ENCODE data around the gene PDHX.
"Not testable (repeated sequence)": the region's sequence is repeated elsewhere in the genome, so short reads cannot be mapped to it uniquely, and the experiment has no call there.

PDHX gene

DNA sequence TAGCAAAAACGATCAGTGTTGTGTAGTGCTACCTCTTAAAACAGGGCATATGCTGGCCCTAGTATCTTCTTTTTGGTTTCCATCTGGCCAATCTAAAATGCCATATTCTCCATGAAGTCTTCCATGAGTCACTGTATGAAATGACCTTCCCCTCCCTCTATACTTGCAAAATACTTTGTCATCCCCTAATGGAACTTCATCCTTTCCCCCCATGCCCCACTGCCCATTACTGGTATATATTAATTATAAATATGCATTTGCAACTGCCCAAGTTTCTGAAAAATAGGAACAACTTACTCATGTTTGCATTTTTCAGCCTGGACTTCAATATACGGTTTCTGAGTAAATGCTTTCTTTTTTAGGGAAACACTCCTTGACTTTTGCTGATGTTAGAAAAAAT, 4.7 kb upstream of the PDHX start:
- DNase-seq, result no peak

DNA sequence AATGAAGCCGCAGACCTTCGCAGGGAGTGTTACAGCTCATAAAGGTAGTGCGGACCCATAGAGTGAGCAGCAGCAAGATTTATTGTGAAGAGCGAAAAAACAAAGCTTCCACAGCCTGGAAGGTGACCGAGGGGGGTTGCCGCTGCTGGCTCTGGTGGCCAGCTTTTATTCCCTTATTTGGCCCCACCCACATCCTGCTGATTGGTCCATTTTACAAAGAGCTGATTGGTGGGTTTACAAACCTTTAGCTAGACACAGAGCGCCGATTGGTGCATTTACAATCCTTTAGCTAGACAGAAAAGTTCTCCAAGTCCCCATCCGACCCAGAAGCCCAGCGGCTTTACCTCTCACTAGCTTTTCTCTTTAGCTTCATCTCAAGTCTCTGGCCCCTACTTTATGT, 2.9 kb upstream of the PDHX start:
- not testable (repeated sequence) for DNase-seq

DNA sequence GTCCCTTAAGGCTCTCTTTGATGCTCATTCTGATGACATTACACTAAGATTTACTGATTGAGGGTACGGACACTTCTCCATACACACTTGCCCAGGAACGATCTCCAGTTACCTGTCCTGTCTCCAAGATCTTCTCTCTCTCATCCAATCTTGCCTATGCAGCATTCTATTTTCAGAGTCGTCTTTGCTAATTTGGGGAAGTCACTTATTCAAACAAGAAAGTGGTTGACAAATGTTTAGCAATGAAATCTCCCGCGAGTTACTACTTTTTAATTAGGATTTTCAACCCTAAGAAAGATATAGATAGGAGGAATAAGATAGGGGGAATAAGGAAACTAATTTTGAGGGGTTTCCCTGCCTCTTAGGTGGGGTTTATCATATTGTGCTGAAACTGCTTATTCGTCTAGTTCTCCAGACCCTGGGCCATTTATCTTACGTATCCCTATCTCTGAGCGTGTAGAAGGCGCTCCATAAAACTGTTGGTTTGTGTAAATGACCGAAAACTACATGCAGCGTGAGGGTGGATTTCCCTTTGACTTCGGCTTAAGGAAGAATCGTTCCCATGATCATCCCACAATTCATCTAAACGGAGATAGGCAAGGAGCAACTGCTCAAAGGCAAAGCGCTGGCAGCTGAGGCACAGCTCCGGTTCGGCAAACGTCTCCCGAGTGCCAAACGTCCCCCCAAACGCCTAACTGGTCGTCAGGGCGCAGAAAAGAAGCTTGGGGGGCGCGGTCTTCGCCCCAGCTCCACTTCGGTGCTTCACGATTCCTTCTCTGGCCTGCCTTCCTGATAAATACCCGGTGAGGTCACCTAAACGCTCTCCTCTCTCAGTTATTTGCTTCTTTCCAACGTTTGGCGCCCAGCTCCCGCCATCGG, 1.0 kb upstream of the PDHX start:
- DNase-seq, result no peak

DNA sequence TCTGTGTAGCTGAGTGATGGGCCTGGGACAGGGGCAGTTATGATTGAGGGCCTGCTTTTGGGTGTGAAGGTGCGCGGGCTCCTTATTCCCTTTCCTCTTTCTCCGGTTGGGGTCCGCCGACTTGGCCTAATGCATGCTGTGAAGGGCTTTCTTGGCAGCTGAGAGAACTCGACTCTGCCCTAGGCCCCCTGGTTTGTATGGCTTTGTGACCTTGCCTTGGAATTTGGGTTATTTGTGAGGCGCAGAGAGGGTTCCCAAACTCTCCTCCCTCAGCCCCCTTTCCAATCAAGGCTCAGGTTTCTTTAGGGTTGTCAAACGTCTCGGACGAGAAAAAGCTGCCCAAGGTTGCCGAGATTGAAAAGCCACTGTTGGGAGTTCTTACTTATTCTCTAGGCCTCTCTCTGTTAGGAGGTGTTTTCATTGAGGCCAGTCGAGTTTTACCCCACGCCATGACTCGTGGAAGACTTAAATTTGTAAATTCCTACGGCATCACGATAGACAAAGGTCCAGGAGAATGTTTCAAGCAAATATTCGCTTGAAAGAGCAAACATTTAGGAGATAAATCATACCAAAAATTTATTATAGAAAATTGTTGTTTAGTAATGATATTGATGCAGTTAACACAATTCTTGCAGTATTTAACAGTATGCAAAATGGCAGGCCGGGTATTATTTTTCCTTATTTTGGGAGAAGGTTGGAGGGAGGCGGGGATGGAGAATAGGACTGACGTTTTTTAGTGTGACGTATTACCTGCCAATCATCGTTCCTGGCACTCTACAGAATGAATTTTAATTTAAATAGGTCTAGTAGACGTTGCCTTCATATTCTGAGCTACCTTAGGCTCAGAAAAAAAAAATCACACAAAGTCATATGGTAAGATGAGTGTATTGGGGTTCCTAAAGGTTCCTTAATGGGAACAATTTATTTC, 689 bp downstream of the PDHX start:
- no peak for DNase-seq

DNA sequence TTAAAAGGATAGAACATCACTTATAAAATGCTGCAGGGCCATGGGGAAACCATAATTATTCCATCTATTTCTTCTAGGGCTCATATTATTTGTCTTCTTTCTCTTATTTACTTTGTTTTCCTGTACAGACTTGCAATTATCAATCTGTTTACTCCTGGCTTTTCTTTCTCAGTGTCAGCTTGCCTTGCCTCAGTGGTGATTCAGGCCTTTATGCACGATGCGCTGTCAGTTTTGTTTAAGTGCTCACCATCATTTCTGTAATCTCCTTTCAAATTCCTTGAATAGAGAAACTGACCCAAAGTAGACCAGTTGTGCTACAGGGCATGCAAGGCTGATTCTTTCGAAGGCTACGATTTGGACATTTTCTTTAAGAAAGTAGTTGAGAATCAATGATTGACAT, 4.7 kb downstream of the PDHX start:
- no peak for DNase-seq

DNA sequence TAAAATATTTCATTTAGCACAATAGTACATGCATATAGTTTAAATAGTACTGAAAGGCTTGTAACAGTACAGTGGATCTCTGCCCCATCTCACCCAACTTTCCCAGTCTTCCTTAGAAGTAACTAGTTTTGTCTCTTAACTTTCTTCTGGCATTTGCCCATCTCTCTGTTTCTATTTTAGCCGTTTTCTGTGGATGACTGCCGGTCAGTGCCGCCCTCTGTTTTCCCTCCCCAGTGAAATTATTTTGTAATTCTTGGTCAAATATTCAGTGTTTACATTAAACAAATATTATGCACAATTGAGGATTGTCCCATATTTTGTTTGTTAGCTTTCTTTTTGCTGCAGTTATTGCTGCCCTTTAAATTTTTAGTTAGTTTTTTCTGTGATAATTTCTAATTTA, 8.3 kb downstream of the PDHX start:
- DNase-seq, result no peak

DNA sequence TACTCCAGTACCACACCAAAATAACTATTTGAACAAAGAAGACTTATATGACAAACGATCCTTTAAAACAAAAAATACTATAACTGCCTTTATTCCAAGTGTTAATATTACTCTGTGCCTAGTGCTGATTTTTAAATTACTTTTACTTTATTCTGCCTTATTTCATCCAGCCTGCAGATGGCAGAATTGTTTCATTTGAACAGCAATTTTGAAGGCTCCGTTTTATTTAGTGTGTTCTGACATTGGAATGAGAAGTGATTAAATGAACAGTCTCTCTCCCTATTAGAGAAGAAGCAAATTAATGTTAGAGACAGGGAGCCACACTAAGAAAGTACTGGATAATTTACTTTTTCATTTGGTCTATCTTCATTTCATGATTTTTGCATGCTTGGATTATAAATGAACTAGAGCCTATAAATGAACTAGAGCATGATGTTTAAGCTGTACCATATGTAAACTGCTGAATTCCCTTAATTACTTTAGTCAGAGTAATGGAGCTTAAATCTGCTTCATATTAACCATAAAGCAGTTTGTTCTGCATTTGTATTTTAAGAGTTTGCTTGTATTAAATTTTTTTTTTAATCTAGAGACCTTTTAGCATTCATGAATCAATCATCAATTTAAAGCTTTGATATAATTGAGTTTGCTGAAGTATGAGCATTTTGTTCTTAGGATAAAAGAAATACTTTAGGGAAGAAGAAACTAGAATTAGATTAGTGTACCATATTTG, 9.8 kb downstream of the PDHX start:
- no peak for DNase-seq

- no peak for DNase-seq
Observed at GRCh38 chr11:34926831-34927132, 10.4 kb downstream of the PDHX start.

DNA sequence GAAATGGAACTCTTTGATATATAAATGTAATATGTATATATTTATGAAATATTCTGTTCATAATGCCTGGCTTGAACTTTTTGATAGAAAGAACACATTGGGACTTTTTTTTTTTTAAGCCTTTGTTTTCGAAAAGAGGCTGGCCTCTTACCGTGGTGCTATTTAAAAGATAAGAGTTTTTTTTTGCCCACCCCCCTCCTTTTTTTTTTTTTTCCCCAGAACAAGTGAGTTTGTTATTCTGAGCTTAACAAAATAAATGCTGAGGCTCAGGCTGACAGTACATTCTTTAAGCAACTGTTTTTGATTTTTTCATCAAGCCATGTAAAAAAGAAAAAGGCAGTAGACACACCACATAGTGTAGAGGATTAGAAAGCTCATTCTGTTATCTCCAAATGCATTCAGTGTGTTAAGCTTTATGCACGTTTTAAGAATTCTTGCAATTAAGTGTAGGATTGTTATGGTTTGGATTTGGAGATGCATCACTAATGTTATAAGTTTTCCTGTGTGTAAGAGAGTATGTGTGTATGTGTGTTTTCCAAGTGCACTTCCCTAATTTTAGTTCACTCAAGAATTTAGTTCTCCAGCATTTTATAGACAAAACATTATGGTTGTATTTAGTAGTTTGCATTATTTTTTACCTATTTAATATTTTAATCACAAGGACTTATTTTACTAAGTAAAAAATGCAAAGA, 12.0 kb downstream of the PDHX start:
- no peak for DNase-seq

DNA sequence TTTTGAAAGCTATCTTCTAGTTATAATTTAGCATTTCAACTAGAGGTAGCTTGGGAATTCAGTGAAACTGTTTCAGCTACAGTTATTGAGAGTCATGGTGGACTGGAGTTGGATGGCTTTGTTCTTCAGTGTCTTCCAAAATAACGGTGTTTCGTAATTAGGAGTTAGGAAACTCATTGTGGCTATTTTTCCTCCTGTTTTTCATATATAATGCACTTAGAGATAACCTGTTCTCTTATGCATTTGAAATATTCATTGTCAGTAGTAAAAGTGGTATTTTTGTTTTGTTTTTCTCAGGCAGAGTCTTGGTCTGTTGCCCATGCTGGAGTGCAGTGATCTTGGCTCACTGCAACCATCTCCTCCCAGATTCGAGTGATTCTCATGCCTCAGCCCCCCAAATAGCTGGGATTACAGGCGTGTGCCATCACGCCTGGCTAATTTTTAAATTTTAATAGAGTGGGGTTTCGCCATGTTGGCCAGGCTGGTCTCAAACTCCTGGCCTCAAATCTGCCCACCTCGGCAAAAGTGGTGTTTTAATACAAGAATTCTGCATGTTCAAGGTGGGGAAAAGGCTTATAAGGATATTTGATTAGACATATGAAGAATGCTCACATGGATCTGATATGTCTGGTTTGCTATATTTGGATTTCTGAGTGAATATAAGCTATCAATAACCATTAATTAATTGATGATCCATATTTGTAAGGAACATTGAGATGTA, 12.7 kb downstream of the PDHX start:
- DNase-seq, result no peak

GRCh38 chr11:34929794-34930763, 13.7 kb downstream of the PDHX start:
- DNase-seq, result peak; percentile 60

- no peak for DNase-seq
Observed at GRCh38 chr11:34936945-34937629, 20.7 kb downstream of the PDHX start.

GRCh38 chr11:34938611-34939010, 22.2 kb downstream of the PDHX start:
- DNase-seq, result no peak

DNA sequence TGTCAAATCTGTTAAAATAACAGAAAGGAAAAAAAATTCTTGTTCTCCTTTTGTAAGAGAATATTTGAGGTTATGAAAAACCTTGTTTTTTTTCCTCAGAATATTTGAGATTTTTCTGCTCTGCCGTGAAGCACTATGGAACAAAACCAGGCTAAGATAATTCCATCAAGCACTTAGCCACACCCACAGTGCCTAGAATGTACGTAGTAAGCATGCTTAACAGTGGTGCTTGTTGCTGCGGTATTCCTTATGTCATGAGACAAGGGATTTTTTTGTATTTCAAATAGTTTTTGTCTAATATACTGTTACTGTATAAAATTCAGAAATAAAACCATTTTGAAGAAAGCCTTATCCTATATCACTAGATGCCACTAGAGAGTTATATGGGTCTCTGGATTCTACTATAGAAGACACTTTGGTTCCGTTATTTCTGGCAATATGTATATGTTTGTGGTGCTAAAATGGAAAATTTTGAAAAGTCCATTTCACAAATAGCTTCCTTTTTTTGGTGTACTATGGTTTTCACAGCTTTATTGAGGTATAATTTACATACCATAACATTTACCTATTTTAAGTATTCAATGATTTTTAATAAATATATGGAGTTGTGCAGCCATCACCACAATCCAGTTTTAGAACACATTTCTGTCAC, 23.7 kb downstream of the PDHX start:
- DNase-seq, result no peak

DNA sequence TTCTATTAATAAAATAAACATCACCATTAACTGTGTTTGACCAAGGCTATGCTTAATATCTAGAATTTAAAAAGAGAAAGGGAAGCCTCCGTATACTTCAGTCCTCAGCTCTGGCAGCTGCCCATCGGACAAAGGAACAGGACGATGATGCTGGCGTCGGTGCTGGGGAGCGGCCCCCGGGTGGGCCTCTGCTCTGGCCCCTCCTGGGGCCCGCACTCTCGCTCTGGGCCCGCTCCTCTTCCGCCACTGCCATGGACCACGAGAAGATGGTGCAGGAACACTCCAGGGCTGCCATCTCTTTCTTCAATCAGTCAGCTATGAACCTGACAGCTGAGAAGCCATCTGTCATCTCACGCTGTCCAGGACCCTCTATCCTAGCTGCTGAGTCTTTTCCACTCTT, 25.3 kb downstream of the PDHX start:
- DNase-seq, result no peak

GRCh38 chr11:34944692-34945091, 28.3 kb downstream of the PDHX start:
- no peak for DNase-seq

DNA sequence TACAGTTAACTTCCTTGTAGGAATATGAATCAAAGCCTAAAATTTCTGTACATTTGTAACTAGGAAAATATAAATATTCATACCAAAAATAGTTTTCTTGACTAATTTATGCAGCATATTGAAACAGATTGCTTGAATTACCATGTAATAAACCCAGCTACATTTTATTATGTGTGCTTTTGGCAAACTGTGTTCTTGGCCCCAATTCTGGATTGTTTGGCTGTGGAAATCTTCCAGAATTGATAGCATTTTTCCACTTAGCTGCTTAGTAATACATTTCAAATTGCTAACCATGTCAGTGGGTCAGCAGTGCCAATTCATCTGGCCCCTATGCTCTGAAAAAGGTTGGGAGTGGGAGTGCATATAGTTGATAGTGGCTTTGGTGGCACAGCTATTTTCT, 32.3 kb downstream of the PDHX start:
- DNase-seq, result no peak

DNA sequence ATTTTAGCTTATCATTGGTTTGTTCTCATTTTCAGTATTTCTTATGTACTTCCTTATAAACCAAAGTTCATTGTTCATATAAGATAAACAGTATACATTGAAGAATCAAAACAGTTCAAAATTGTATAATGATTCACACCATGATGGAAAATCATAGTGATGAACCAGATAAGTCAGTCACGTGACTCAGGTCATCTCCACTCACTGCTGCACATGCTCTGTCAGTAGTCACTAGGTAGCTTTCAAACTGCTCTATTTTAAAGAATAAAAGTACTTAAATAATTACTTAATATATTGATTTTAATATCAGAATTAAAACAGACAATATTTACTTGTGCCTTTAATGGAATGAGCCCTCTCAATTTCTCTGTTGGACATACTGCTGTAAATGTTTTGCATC, 37.5 kb downstream of the PDHX start:
- no peak for DNase-seq

DNA sequence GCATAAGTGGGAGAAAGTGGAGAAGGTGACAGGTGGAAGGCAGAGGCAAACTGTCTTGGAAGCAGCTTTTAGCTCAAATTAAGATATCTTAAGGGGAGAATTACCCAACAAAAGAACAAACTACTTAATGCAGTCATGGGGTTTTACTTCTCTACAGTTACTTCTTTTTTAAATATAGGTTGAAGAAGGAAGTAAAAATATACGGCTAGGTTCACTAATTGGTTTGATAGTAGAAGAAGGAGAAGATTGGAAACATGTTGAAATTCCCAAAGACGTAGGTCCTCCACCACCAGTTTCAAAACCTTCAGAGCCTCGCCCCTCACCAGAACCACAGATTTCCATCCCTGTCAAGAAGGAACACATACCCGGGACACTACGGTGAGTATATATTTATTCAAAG, 40.8 kb downstream of the PDHX start:
- DNase-seq, result no peak

- DNase-seq, result no peak
Observed at GRCh38 chr11:34957606-34958005, 41.2 kb downstream of the PDHX start.
